Fibroblast of skin of back (primary cell): Measurements from ENCODE around the gene CIP2A.
A peak's percentile ranks its signal among the peaks of the same experiment; 100 is the strongest.

Experiments used
- DNase-seq: peaks from one replicate; pipeline ENCODE4 v3.0.0-alpha.2; 2013

Gene CIP2A

GRCh38 chr3:108562565-108562964 is 26.7 kb downstream of the CIP2A start:
- no peak for DNase-seq

GRCh38 chr3:108555966-108556581 is 33.2 kb downstream of the CIP2A start:
- no peak for DNase-seq

GRCh38 chr3:108554913-108555571 is 34.2 kb downstream of the CIP2A start:
- no peak for DNase-seq

- no peak for DNase-seq
These were observed 35.0 kb downstream of the CIP2A start for GRCh38 chr3:108554229-108554628.

GRCh38 chr3:108552267-108553159 is 36.7 kb downstream of the CIP2A start:
- peak; percentile 42 for DNase-seq

GRCh38 chr3:108548886-108549285 is 40.4 kb downstream of the CIP2A start:
- no peak for DNase-seq

GRCh38 chr3:108548304-108548703 is 40.9 kb downstream of the CIP2A start:
- DNase-seq = no peak

- DNase-seq = no peak
These were observed 42.5 kb downstream of the CIP2A start for GRCh38 chr3:108546692-108547091.

- DNase-seq = no peak
These were observed 43.0 kb downstream of the CIP2A start for GRCh38 chr3:108546247-108546646.

- DNase-seq = no peak
These were observed 51.2 kb downstream of the CIP2A start for GRCh38 chr3:108538083-108538482.

GRCh38 chr3:108528459-108529252 is 60.6 kb downstream of the CIP2A start:
- DNase-seq = no peak

GRCh38 chr3:108527817-108528216 is 61.4 kb downstream of the CIP2A start:
- DNase-seq = no peak

- no peak for DNase-seq
These were observed 62.1 kb downstream of the CIP2A start for GRCh38 chr3:108527109-108527508.

- DNase-seq = no peak
These were observed 63.3 kb downstream of the CIP2A start for GRCh38 chr3:108525971-108526370.

GRCh38 chr3:108525256-108525655 is 64.0 kb downstream of the CIP2A start:
- no peak for DNase-seq

GRCh38 chr3:108524537-108524936 is 64.7 kb downstream of the CIP2A start:
- peak; percentile 19 for DNase-seq

- DNase-seq = peak; percentile 9
These were observed 70.3 kb downstream of the CIP2A start for GRCh38 chr3:108518895-108519294.

GRCh38 chr3:108516881-108517280 is 72.4 kb downstream of the CIP2A start:
- DNase-seq = no peak

- DNase-seq = peak; percentile 12
These were observed 75.3 kb downstream of the CIP2A start for GRCh38 chr3:108513961-108514360.

- DNase-seq = no peak
These were observed 76.6 kb downstream of the CIP2A start for GRCh38 chr3:108512671-108513070.

GRCh38 chr3:108511490-108511889 is 77.7 kb downstream of the CIP2A start:
- DNase-seq = no peak

GRCh38 chr3:108511055-108511454 is 78.2 kb downstream of the CIP2A start:
- DNase-seq = no peak

- DNase-seq = no peak
These were observed 78.7 kb downstream of the CIP2A start, which contains the start of gene MYH15 for GRCh38 chr3:108510496-108510895. Gene MYH15 (minus strand): TSS chr3:108510596. CDS start chr3:108510530, 66 bp downstream.
